Mesothelial cell of epicardium (in vitro differentiated cells): Measurements from ENCODE around the gene ATP10B. TPM values are rescaled to one million over a fixed set of nuclear protein-coding genes. Genes with fewer than 3 reads are reported as not detected.

Experiments
- DNase-seq, 2 experiments: peaks; one replicate each; pipeline ENCODE4 v3.0.0; 2021; ENCODE audit warnings: low spot score in 2 of 2; ENCODE audit not compliant: unreplicated experiment in 2 of 2
- H3K27ac Mint-ChIP-seq: 2 replicates; pipeline ENCODE4 v1.8.0; 2021; ENCODE audit warnings: mixed read lengths
- H3K27me3 Mint-ChIP-seq: 2 replicates; pipeline ENCODE4 v1.8.0; 2021; ENCODE audit warnings: low read depth, mixed read lengths
- H3K36me3 Mint-ChIP-seq: 2 replicates; pipeline ENCODE4 v1.8.0; 2021; ENCODE audit warnings: mixed read lengths
- H3K4me1 Mint-ChIP-seq: 2 replicates; pipeline ENCODE4 v1.8.0; 2021; ENCODE audit warnings: mixed read lengths
- H3K4me3 Mint-ChIP-seq: 2 replicates; pipeline ENCODE4 v1.8.0; 2021; ENCODE audit warnings: mild to moderate bottlenecking, moderate library complexity, mixed read lengths
- H3K9me3 Mint-ChIP-seq: 2 replicates; pipeline ENCODE4 v1.8.0; 2021; ENCODE audit warnings: mixed read lengths
- total RNA-seq: library from RNA; stranded (reverse); gene quantifications from 3 replicates; pipeline ENCODE4 v1.2.1, GENCODE V29; 2021
- TF ChIP-seq, protein P1 (sequence below): fragments of 200-600 bp; sonication (generic); IDR thresholded peaks from one replicate; pipeline ENCODE4 v1.5.0; 2021; ENCODE audit warnings: antibody characterized with exemption; ENCODE audit not compliant: unreplicated experiment

The ATP10B gene
- total RNA-seq, 1 donor from 2014 or later = not detected

GRCh38 chr5:160641405-160641804 is 210.6 kb downstream of the ATP10B start:
- H3K9me3 Mint-ChIP-seq = no peaks in the 10 kb centered on the region
- no peak overlapping the region for H3K4me3 Mint-ChIP-seq
- TF ChIP-seq, protein P1, sequence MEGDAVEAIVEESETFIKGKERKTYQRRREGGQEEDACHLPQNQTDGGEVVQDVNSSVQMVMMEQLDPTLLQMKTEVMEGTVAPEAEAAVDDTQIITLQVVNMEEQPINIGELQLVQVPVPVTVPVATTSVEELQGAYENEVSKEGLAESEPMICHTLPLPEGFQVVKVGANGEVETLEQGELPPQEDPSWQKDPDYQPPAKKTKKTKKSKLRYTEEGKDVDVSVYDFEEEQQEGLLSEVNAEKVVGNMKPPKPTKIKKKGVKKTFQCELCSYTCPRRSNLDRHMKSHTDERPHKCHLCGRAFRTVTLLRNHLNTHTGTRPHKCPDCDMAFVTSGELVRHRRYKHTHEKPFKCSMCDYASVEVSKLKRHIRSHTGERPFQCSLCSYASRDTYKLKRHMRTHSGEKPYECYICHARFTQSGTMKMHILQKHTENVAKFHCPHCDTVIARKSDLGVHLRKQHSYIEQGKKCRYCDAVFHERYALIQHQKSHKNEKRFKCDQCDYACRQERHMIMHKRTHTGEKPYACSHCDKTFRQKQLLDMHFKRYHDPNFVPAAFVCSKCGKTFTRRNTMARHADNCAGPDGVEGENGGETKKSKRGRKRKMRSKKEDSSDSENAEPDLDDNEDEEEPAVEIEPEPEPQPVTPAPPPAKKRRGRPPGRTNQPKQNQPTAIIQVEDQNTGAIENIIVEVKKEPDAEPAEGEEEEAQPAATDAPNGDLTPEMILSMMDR = no peak
- H3K36me3 Mint-ChIP-seq = no peaks in the 10 kb centered on the region
- no peak overlapping the region for H3K27ac Mint-ChIP-seq
- DNase-seq = no peak
- peaks cover 26% of the 10 kb centered on the region for H3K27me3 Mint-ChIP-seq
- H3K4me1 Mint-ChIP-seq = no peaks in the 10 kb centered on the region

GRCh38 chr5:160640406-160640805 is 211.6 kb downstream of the ATP10B start:
- Mint-ChIP-seq H3K27me3 (peaks cover 26% of the 10 kb centered on the region), H3K27ac (no peak overlapping the region), H3K4me1 (no peaks in the 10 kb centered on the region), H3K4me3 (no peak overlapping the region), H3K36me3 (no peaks in the 10 kb centered on the region), H3K9me3 (no peaks in the 10 kb centered on the region)
- no peak for DNase-seq
- TF ChIP-seq, protein P1 = no peak

- no peak overlapping the region for H3K4me3 Mint-ChIP-seq
- DNase-seq = no peak
- H3K27me3 Mint-ChIP-seq = peaks cover 31% of the 10 kb centered on the region
- no peaks in the 10 kb centered on the region for H3K4me1 Mint-ChIP-seq
- TF ChIP-seq, protein P1 = no peak
- H3K36me3 Mint-ChIP-seq = no peaks in the 10 kb centered on the region
- H3K27ac Mint-ChIP-seq = no peak overlapping the region
- no peaks in the 10 kb centered on the region for H3K9me3 Mint-ChIP-seq
Measured at GRCh38 chr5:160638161-160638742, 213.8 kb downstream of the ATP10B start.

- Mint-ChIP-seq H3K4me3 (no peak overlapping the region), H3K27me3 (peaks cover 33% of the 10 kb centered on the region), H3K9me3 (peaks cover 3% of the 10 kb centered on the region), H3K4me1 (no peaks in the 10 kb centered on the region), H3K36me3 (no peaks in the 10 kb centered on the region), H3K27ac (no peak overlapping the region)
- no peak for DNase-seq
- TF ChIP-seq, protein P1 = no peak
Measured at GRCh38 chr5:160637357-160638090, 214.5 kb downstream of the ATP10B start.

DNA sequence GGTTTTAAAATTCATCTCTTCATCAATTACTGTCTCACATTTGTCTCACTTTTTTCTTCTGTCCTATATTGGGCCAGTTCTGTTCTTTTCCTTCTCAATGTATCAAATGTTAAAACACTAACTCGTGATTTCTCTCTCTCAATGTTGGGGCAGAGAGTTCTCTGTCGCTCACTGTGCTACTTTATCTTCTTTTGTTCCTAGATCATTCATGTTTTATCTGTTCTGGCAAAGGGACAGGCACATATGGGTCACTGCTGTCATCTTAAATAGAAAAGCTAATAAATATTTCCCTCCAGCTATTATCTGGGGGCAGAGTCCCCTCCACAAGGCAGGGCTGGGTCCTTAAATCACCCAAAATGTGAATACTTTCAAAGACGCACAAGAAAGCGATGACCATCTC is 216.3 kb downstream of the ATP10B start:
- no peak overlapping the region for H3K4me3 Mint-ChIP-seq
- DNase-seq = no peak
- no peaks in the 10 kb centered on the region for H3K36me3 Mint-ChIP-seq
- TF ChIP-seq, protein P1 = no peak
- H3K9me3 Mint-ChIP-seq = peaks cover 3% of the 10 kb centered on the region
- H3K4me1 Mint-ChIP-seq = no peaks in the 10 kb centered on the region
- no peak overlapping the region for H3K27ac Mint-ChIP-seq
- peaks cover 40% of the 10 kb centered on the region for H3K27me3 Mint-ChIP-seq
